OCI-LY7 (cell line): ENCODE data around the gene PPFIBP1. TPM values are rescaled to one million over a fixed set of nuclear protein-coding genes. Genes with fewer than 3 reads are reported as not detected.

Source experiments
- BruUV-seq: library from RNA; stranded (reverse); fragments of 400-500 nt; replicated peaks from 2 replicates; lab custom pipeline; 2021; lab: Mats Ljungman, UMichigan
- CTCF ChIA-PET: fragments of 300-600 bp; sonication (Branson Sonifier 250); formaldehyde crosslinking; loops from one replicate; lab custom pipeline; 2022; ENCODE audit warnings: antibody characterized with exemption; ENCODE audit not compliant: unreplicated experiment; lab: Charles Lee
- POLR2A ChIA-PET: fragments of 300-600 bp; sonication (Branson Sonifier 250); formaldehyde crosslinking; loops from one replicate; lab custom pipeline; 2022; ENCODE audit warnings: antibody characterized with exemption; lab: Charles Lee
- DNase-seq: peaks from one replicate; pipeline ENCODE4 v3.0.0-alpha.2; 2015; ENCODE audit warnings: low spot score
- H2AFZ ChIP-seq: fragments of 200-600 bp; sonication (generic), shearing (Covaris generic); 2 replicates; pipeline ENCODE4 v1.6.1; 2014; ENCODE audit warnings: mild to moderate bottlenecking, antibody characterized with exemption, low read length, moderate library complexity
- H3K27ac ChIP-seq: fragments of 200-600 bp; sonication (generic); 2 replicates; pipeline ENCODE4 v1.5.1; 2014; ENCODE audit warnings: mixed run types, low read depth, mild to moderate bottlenecking, moderate library complexity, low read length, inconsistent platforms; ENCODE audit not compliant: poor library complexity, severe bottlenecking
- H3K36me3 ChIP-seq: fragments of 200-600 bp; sonication (generic); 2 replicates; pipeline ENCODE4 v1.6.1; 2014; ENCODE audit warnings: mild to moderate bottlenecking, antibody characterized with exemption, low read length, moderate library complexity, mixed read lengths; ENCODE audit not compliant: insufficient read depth
- H3K4me1 ChIP-seq: fragments of 200-600 bp; sonication (generic); 2 replicates; pipeline ENCODE4 v1.5.1; 2014; ENCODE audit warnings: mild to moderate bottlenecking, low read length; ENCODE audit not compliant: insufficient read depth, poor library complexity, severe bottlenecking
- H3K4me2 ChIP-seq: fragments of 200-600 bp; sonication (generic); 2 replicates; pipeline ENCODE4 v1.6.1; 2014; ENCODE audit warnings: mild to moderate bottlenecking, low read length
- H3K4me3 ChIP-seq: fragments of 200-600 bp; sonication (generic); 2 replicates; pipeline ENCODE4 v1.5.1; 2014; ENCODE audit warnings: mild to moderate bottlenecking, low read depth, low read length; ENCODE audit not compliant: poor library complexity, severe bottlenecking
- H3K79me2 ChIP-seq: fragments of 200-600 bp; sonication (generic); 2 replicates; pipeline ENCODE4 v1.6.1; 2016; ENCODE audit warnings: low read depth, mild to moderate bottlenecking, low read length, moderate library complexity, mixed read lengths; ENCODE audit not compliant: insufficient read depth
- H3K9me2 ChIP-seq: fragments of 200-600 bp; sonication (generic); 2 replicates; pipeline ENCODE4 v1.6.1; 2016; ENCODE audit warnings: mild to moderate bottlenecking, low read length, mixed read lengths; ENCODE audit not compliant: insufficient read depth
- H3K9me3 ChIP-seq: fragments of 200-600 bp; sonication (generic); 2 replicates; pipeline ENCODE4 v1.6.1; 2014; ENCODE audit warnings: mild to moderate bottlenecking, mixed run types, low read length, mixed read lengths
- H4K20me1 ChIP-seq: fragments of 200-600 bp; sonication (generic); 2 replicates; pipeline ENCODE4 v1.6.1; 2014; ENCODE audit warnings: mild to moderate bottlenecking, antibody characterized with exemption, low read length, moderate library complexity, mixed read lengths; ENCODE audit not compliant: insufficient read depth
- EZH2phosphoT487 ChIP-seq: fragments of 200-600 bp; sonication (generic); IDR thresholded peaks from 2 replicates; pipeline ENCODE4 v1.6.1; 2018; ENCODE audit warnings: low read depth, borderline replicate concordance, mild to moderate bottlenecking, mixed run types, antibody characterized with exemption, low read length, moderate library complexity, mixed read lengths
- intact Hi-C: fragments of 100-400 bp; cut with micrococcal nuclease; formaldehyde crosslinking; loops from one replicate; pipeline ENCODE4 v1.10.0; 2022; ENCODE audit not compliant: unreplicated experiment
- total RNA-seq, 2 experiments: library from RNA; depleted of rRNA in 1 of 2; stranded (reverse); fragments of >200 nt in 1 of 2; shearing (Covaris generic) in 1 of 2; gene quantifications; 2 replicates each; pipeline ENCODE4 v1.2.3, GENCODE V29; 2014 to 2022
- TF ChIP-seq, protein P1 (sequence below): fragments of 200-600 bp; sonication (generic); conservative IDR thresholded peaks from 2 replicates; pipeline ENCODE4 v1.5.1; 2014; ENCODE audit warnings: mild to moderate bottlenecking, antibody characterized with exemption, low read length, moderate library complexity, mixed read lengths

Gene PPFIBP1
- total RNA-seq, 2 experiments from 2014 or later, result 7.3 to 14.6 TPM

DNA sequence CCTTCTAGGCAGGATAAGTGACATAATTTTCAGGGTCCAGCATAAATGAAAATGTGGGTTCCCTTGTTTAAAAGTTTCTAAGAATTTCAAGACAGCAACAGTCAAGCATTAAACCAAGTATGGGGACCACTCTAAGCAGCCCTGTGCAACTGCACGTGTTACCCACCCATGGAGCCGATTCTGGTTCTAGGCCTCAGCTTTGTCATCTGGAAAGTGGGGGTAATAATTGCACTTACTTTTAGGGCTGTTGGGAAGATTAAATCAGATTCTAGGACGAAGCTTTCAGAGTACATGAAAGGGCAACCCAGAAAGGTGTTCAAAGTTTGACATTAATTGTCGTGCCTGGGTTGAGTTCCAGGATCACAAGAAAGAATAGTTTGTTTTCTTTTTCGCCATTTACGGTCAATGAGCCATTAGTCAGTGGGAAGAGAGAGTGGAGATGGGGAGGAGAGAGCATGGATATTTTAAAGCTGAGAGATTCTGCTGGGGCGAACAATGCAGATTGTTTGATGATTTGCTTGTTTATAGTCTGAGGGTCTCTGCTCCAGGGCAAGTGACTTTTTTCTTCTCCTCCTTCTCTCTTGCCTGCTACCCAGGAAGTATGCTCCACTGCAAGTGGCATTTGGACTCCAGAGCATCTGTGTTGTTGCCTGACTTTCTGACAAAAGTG is 10.7 kb upstream of the PPFIBP1 start:
- Histone ChIP-seq H2AFZ (no peak overlapping the region), H3K79me2 (no peaks in the 10 kb centered on the region), H3K4me3 (no peak overlapping the region), H3K9me2 (no peaks in the 10 kb centered on the region), H3K27ac (no peak overlapping the region), H4K20me1 (no peaks in the 10 kb centered on the region), H3K36me3 (no peaks in the 10 kb centered on the region), H3K9me3 (no peaks in the 10 kb centered on the region), H3K4me1 (peaks cover 11% of the 10 kb centered on the region), H3K4me2 (peak overlapping the region; percentile 11; the same call in 1 of the 2 replicates)
- TF ChIP-seq, protein P1, sequence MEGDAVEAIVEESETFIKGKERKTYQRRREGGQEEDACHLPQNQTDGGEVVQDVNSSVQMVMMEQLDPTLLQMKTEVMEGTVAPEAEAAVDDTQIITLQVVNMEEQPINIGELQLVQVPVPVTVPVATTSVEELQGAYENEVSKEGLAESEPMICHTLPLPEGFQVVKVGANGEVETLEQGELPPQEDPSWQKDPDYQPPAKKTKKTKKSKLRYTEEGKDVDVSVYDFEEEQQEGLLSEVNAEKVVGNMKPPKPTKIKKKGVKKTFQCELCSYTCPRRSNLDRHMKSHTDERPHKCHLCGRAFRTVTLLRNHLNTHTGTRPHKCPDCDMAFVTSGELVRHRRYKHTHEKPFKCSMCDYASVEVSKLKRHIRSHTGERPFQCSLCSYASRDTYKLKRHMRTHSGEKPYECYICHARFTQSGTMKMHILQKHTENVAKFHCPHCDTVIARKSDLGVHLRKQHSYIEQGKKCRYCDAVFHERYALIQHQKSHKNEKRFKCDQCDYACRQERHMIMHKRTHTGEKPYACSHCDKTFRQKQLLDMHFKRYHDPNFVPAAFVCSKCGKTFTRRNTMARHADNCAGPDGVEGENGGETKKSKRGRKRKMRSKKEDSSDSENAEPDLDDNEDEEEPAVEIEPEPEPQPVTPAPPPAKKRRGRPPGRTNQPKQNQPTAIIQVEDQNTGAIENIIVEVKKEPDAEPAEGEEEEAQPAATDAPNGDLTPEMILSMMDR, result no peak
- no peak for TF ChIP-seq EZH2phosphoT487
- ChIA-PET POLR2A (interaction anchor here (0.6 kb wide), 2 partner anchors 323 to 491 kb away, joined by 3 read pairs; partner anchors contain the start of gene MED21), CTCF (no interaction called here)
- no TSS peak for BruUV-seq
- intact Hi-C loops, result no loop called here
- DNase-seq, result peak; percentile 20

DNA sequence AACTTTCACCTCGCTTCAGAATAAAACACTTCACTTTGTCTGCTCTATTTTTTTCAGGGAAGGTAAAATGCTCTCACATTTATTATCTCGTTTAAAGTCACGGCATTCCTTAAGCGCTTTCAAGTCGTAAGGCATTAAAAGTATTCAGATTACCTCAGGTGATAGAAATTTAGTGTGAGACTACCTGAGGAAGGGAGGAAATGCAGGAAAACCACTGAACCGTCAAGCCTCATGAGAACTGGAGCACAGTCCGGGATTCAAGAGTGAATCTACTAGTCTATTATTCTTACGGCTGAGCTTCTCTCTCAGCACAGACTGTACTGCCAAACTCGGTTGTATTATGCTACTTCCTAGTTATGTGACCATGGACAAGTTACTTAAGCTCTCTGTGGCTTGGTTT is 8.3 kb upstream of the PPFIBP1 start:
- H3K4me2 ChIP-seq, result no peak overlapping the region
- no peaks in the 10 kb centered on the region for H4K20me1 ChIP-seq
- no peak for DNase-seq
- H3K9me2 ChIP-seq, result no peaks in the 10 kb centered on the region
- no peaks in the 10 kb centered on the region for H3K36me3 ChIP-seq
- no TSS peak for BruUV-seq
- H3K4me1 ChIP-seq, result peaks cover 11% of the 10 kb centered on the region
- no peak overlapping the region for H3K4me3 ChIP-seq
- no peak overlapping the region for H3K27ac ChIP-seq
- intact Hi-C loops, result no loop called here
- H3K9me3 ChIP-seq, result no peaks in the 10 kb centered on the region
- H2AFZ ChIP-seq, result no peak overlapping the region
- POLR2A ChIA-PET, result interaction anchor here (1.1 kb wide), 1 partner anchor 19 kb away, joined by 4 read pairs; no protein-coding TSS in a partner anchor
- no peaks in the 10 kb centered on the region for H3K79me2 ChIP-seq
- CTCF ChIA-PET, result no interaction called here
- TF ChIP-seq, protein P1, result no peak
- no peak for TF ChIP-seq EZH2phosphoT487

GRCh38 chr12:27516625-27517024 is 7.4 kb upstream of the PPFIBP1 start:
- Histone ChIP-seq H3K4me3 (no peak overlapping the region), H3K27ac (no peak overlapping the region), H3K79me2 (no peaks in the 10 kb centered on the region), H2AFZ (no peak overlapping the region), H3K4me1 (peaks cover 11% of the 10 kb centered on the region), H3K4me2 (no peak overlapping the region), H3K36me3 (no peaks in the 10 kb centered on the region), H3K9me2 (no peaks in the 10 kb centered on the region), H3K9me3 (no peaks in the 10 kb centered on the region), H4K20me1 (no peaks in the 10 kb centered on the region)
- POLR2A ChIA-PET, result interaction anchor here (0.7 kb wide), 2 partner anchors 11 to 677 kb away, joined by 3 read pairs; no protein-coding TSS in a partner anchor
- intact Hi-C loops, result no loop called here
- no TSS peak for BruUV-seq
- TF ChIP-seq, protein P1, result no peak
- no peak for TF ChIP-seq EZH2phosphoT487
- CTCF ChIA-PET, result no interaction called here
- no peak for DNase-seq
